HG03571 (cell line): Measurements from ENCODE around the gene SERPIND1.
"Not testable (repeated sequence)": the region's sequence is repeated elsewhere in the genome, so short reads cannot be mapped to it uniquely, and the experiment has no call there.

Experiments used
- ATAC-seq: cut with Tn5 transposase; IDR thresholded peaks from one replicate; pipeline ENCODE4 v1.9.1; 2021; ENCODE audit not compliant: unreplicated experiment

Gene SERPIND1

GRCh38 chr22:20811971-20812660, 38.2 kb downstream of the SERPIND1 start:
- ATAC-seq: no peak

- ATAC-seq: no peak
Observed at GRCh38 chr22:20813056-20813455, 39.1 kb downstream of the SERPIND1 start.

GRCh38 chr22:20814221-20814808, 40.4 kb downstream of the SERPIND1 start:
- ATAC-seq: no peak

- ATAC-seq: no peak
Observed at GRCh38 chr22:20815477-20816050, 41.7 kb downstream of the SERPIND1 start.

- ATAC-seq: no peak
Observed at GRCh38 chr22:20816559-20816958, 42.6 kb downstream of the SERPIND1 start.

- ATAC-seq: no peak
Observed at GRCh38 chr22:20818471-20818870, 44.6 kb downstream of the SERPIND1 start.

GRCh38 chr22:20819471-20819870, 45.6 kb downstream of the SERPIND1 start:
- ATAC-seq: no peak

GRCh38 chr22:20821717-20822239, 47.9 kb downstream of the SERPIND1 start:
- ATAC-seq: not testable (repeated sequence)

- no peak for ATAC-seq
Observed at GRCh38 chr22:20822240-20822639, 48.3 kb downstream of the SERPIND1 start.

GRCh38 chr22:20823264-20823663, 49.4 kb downstream of the SERPIND1 start:
- no peak for ATAC-seq

- ATAC-seq: not testable (repeated sequence)
Observed at GRCh38 chr22:20825216-20825615, 51.3 kb downstream of the SERPIND1 start.

GRCh38 chr22:20825624-20826023, 51.7 kb downstream of the SERPIND1 start:
- no peak for ATAC-seq

- ATAC-seq: not testable (repeated sequence)
Observed at GRCh38 chr22:20826373-20827152, 52.6 kb downstream of the SERPIND1 start.

GRCh38 chr22:20829491-20830134, 55.7 kb downstream of the SERPIND1 start:
- ATAC-seq: no peak

- no peak for ATAC-seq
Observed at GRCh38 chr22:20833225-20833665, 59.3 kb downstream of the SERPIND1 start.

GRCh38 chr22:20834206-20834605, 60.3 kb downstream of the SERPIND1 start:
- no peak for ATAC-seq

GRCh38 chr22:20834725-20835124, 60.8 kb downstream of the SERPIND1 start:
- no peak for ATAC-seq
